Testis (tissue), 2 donors: ENCODE results near the gene ITGA1.

ENCODE experiments used
- CTCF ChIP-seq, 3 experiments: fragments of 450-650 bp in 2 of 3; fragments of 200-600 bp in 1 of 3; sonication (generic) in 1 of 3; IDR thresholded peaks; one replicate each; pipeline ENCODE4 v1.5.1; 2016 to 2019; ENCODE audit warnings: antibody characterized with exemption in 3 of 3, mild to moderate bottlenecking in 2 of 3, moderate library complexity in 1 of 3
- POLR2A ChIP-seq: fragments of 450-650 bp; IDR thresholded peaks from one replicate; pipeline ENCODE4 v1.6.1; 2017; ENCODE audit warnings: antibody characterized with exemption, mild to moderate bottlenecking, moderate library complexity

- no peak for TF ChIP-seq CTCF (IDR thresholded peaks at IDR 0.05)
- no peak for TF ChIP-seq POLR2A
Measured at GRCh38 chr5:52895075-52895474, 107.4 kb downstream of the ITGA1 start.
